NT2/D1 (cell line): ENCODE data around the gene EPHB6.

ENCODE experiments used
- DNase-seq: peaks from one replicate; pipeline ENCODE4 v3.0.0-alpha.2; 2011; ENCODE audit warnings: low read depth, low spot score
- H3K27me3 ChIP-seq: 2 replicates; pipeline ENCODE4 v1.6.0; 2011; ENCODE audit warnings: mild to moderate bottlenecking; ENCODE audit not compliant: insufficient read length, insufficient read depth
- H3K36me3 ChIP-seq: 2 replicates; pipeline ENCODE4 v1.6.1; 2011; ENCODE audit warnings: mild to moderate bottlenecking, low read length, mixed read lengths; ENCODE audit not compliant: insufficient read depth, insufficient read length
- H3K4me1 ChIP-seq: 2 replicates; pipeline ENCODE4 v1.5.1; 2011; ENCODE audit not compliant: insufficient read depth, insufficient read length
- H3K4me3 ChIP-seq: 2 replicates; pipeline ENCODE4 v1.5.1; 2011; ENCODE audit warnings: low read depth; ENCODE audit not compliant: insufficient read length
- H3K9ac ChIP-seq: 2 replicates; pipeline ENCODE4 v1.6.0; 2011; ENCODE audit warnings: low read depth; ENCODE audit not compliant: insufficient read length
- H3K9me3 ChIP-seq: 2 replicates; pipeline ENCODE4 v1.5.1; 2011; ENCODE audit warnings: mild to moderate bottlenecking, low read length; ENCODE audit not compliant: insufficient read depth
- SUZ12 ChIP-seq: IDR thresholded peaks from 2 replicates; pipeline ENCODE4 v1.6.1; 2011; ENCODE audit not compliant: insufficient read length, insufficient read depth; ENCODE audit errors: extremely low read depth
- YY1 ChIP-seq: IDR thresholded peaks from 2 replicates; pipeline ENCODE4 v1.6.1; 2011; ENCODE audit not compliant: insufficient read length, insufficient read depth
- ZNF274 ChIP-seq: IDR thresholded peaks from 2 replicates; pipeline ENCODE4 v1.6.1; 2011; ENCODE audit warnings: mild to moderate bottlenecking, low read depth, low read length

The EPHB6 gene

GRCh38 chr7:142894985-142895593 is 40.2 kb downstream of the EPHB6 start:
- TF ChIP-seq ZNF274 (no peak), YY1 (no peak), SUZ12 (no peak)
- H3K4me3 ChIP-seq: no peak overlapping the region
- no peak overlapping the region for H3K9ac ChIP-seq
- no peaks in the 10 kb centered on the region for H3K9me3 ChIP-seq
- H3K4me1 ChIP-seq: peaks cover 2% of the 10 kb centered on the region
- no peak for DNase-seq
- H3K36me3 ChIP-seq: no peaks in the 10 kb centered on the region
- no peaks in the 10 kb centered on the region for H3K27me3 ChIP-seq

- Histone ChIP-seq H3K4me1 (peaks cover 2% of the 10 kb centered on the region), H3K9ac (no peak overlapping the region), H3K9me3 (no peaks in the 10 kb centered on the region), H3K4me3 (no peak overlapping the region), H3K36me3 (no peaks in the 10 kb centered on the region), H3K27me3 (no peaks in the 10 kb centered on the region)
- no peak for DNase-seq
- TF ChIP-seq ZNF274: no peak
- no peak for TF ChIP-seq SUZ12
- no peak for TF ChIP-seq YY1
Observed at GRCh38 chr7:142896151-142896550, 41.3 kb downstream of the EPHB6 start.

GRCh38 chr7:142896741-142897379 is 42.0 kb downstream of the EPHB6 start:
- no peak for DNase-seq
- Histone ChIP-seq H3K36me3 (no peaks in the 10 kb centered on the region), H3K27me3 (no peaks in the 10 kb centered on the region), H3K4me1 (peaks cover 2% of the 10 kb centered on the region), H3K9me3 (no peaks in the 10 kb centered on the region), H3K9ac (no peak overlapping the region), H3K4me3 (no peak overlapping the region)
- TF ChIP-seq SUZ12 (no peak), ZNF274 (no peak), YY1 (no peak)

- H3K4me1 ChIP-seq: peaks cover 2% of the 10 kb centered on the region
- H3K4me3 ChIP-seq: no peak overlapping the region
- H3K9ac ChIP-seq: no peak overlapping the region
- DNase-seq: no peak
- H3K27me3 ChIP-seq: no peaks in the 10 kb centered on the region
- H3K9me3 ChIP-seq: no peaks in the 10 kb centered on the region
- no peaks in the 10 kb centered on the region for H3K36me3 ChIP-seq
- TF ChIP-seq SUZ12 (no peak), YY1 (no peak), ZNF274 (no peak)
Observed at GRCh38 chr7:142897691-142898090, 42.8 kb downstream of the EPHB6 start.

- TF ChIP-seq YY1: no peak
- H3K27me3 ChIP-seq: no peaks in the 10 kb centered on the region
- H3K4me1 ChIP-seq: peaks cover 2% of the 10 kb centered on the region
- no peaks in the 10 kb centered on the region for H3K9me3 ChIP-seq
- H3K9ac ChIP-seq: no peak overlapping the region
- H3K4me3 ChIP-seq: no peak overlapping the region
- no peak for DNase-seq
- no peaks in the 10 kb centered on the region for H3K36me3 ChIP-seq
Observed at GRCh38 chr7:142898377-142899170, 43.7 kb downstream of the EPHB6 start.

- Histone ChIP-seq H3K4me1 (peaks cover 2% of the 10 kb centered on the region), H3K9ac (no peak overlapping the region), H3K36me3 (no peaks in the 10 kb centered on the region), H3K27me3 (no peaks in the 10 kb centered on the region), H3K4me3 (no peak overlapping the region), H3K9me3 (peaks cover 10% of the 10 kb centered on the region)
- TF ChIP-seq ZNF274: no peak
- TF ChIP-seq SUZ12: no peak
- no peak for TF ChIP-seq YY1
- DNase-seq: no peak
Observed at GRCh38 chr7:142899661-142900060, 44.8 kb downstream of the EPHB6 start.
